HepG2 (cell line): ENCODE measurements around the gene CXCL10. TPM values are rescaled to one million over a fixed set of nuclear protein-coding genes. Genes with fewer than 3 reads are reported as not detected.

ENCODE experiments used
- ATAC-seq: fragments of 200-7000 bp; cut with Tn5 transposase; 3 replicates; pipeline ENCODE4 v1.9.1; 2020; ENCODE audit warnings: mild to moderate bottlenecking, moderate library complexity
- BruUV-seq: library from RNA; stranded (reverse); fragments of 400-500 nt; replicated peaks from 2 replicates; lab custom pipeline; 2021; lab: Mats Ljungman, UMichigan
- CTCF ChIA-PET: fragments of 300-600 bp; formaldehyde crosslinking; extraction: SDS; loops from one replicate; lab custom pipeline; 2021; ENCODE audit warnings: low total read pairs, inconsistent platforms, low intra/inter-chr PET ratio; lab: Yijun Ruan, JAX
- POLR2A ChIA-PET: fragments of 350-600 bp; sonication (Branson Sonifier 250); formaldehyde crosslinking; loops from one replicate; lab custom pipeline; 2020; ENCODE audit warnings: antibody characterized with exemption, inconsistent platforms; lab: Yijun Ruan, JAX
- DNase-seq: peaks from one replicate; pipeline ENCODE4 v3.0.0-alpha.2; 2015; ENCODE audit warnings: low spot score
- FAIRE-seq: peaks from 3 replicates; lab custom pipeline; 2011; peaks lifted over from hg19 to GRCh38; lab: Jason Lieb, UNC
- H2AFZ ChIP-seq: one replicate; pipeline ENCODE4 v1.6.1; 2011; ENCODE audit warnings: low read length, inconsistent platforms
- H3K27ac ChIP-seq: fragments of 300-600 bp; 3 replicates; pipeline ENCODE4 v1.8.0; 2011; ENCODE audit warnings: mixed run types, mild to moderate bottlenecking, mixed read lengths, low read length, inconsistent platforms; ENCODE audit not compliant: insufficient read depth; ENCODE audit errors: extremely low read length
- H3K27me3 ChIP-seq, 2 experiments: fragments of 200-600 bp in 1 of 2; 2 replicates in 1 of 2; 3 replicates in 1 of 2; pipeline versions ENCODE4 v1.6.0 to v1.8.0; 2011; ENCODE audit warnings: low read length in 2 of 2, mild to moderate bottlenecking in 2 of 2, moderate library complexity in 2 of 2, inconsistent platforms in 1 of 2; ENCODE audit not compliant: insufficient read depth in 2 of 2, control insufficient read depth in 1 of 2
- H3K36me3 ChIP-seq, 2 experiments: fragments of 200-600 bp in 1 of 2; replicated peaks in 1 of 2; 2 replicates in 1 of 2; 3 replicates in 1 of 2; pipeline versions ENCODE4 v1.5.1 to v1.8.0; 2011; ENCODE audit warnings: low read length in 2 of 2, inconsistent platforms in 1 of 2; ENCODE audit not compliant: insufficient read depth in 2 of 2, control insufficient read depth in 1 of 2
- H3K4me1 ChIP-seq: 2 replicates; pipeline ENCODE4 v1.5.1; 2012; ENCODE audit warnings: low read length, inconsistent platforms; ENCODE audit not compliant: insufficient read depth
- H3K4me2 ChIP-seq: 2 replicates; pipeline ENCODE4 v1.6.0; 2011; ENCODE audit warnings: low read depth, low read length, inconsistent platforms
- H3K4me3 ChIP-seq, 3 experiments: fragments of 200-600 bp in 1 of 3; sonication (generic), shearing (Covaris generic) in 1 of 3; replicated peaks in 1 of 3; 2 replicates each; pipeline ENCODE4 v1.5.1; 2011 to 2016; ENCODE audit warnings: low read length in 3 of 3, inconsistent platforms in 2 of 3, low read depth in 2 of 3, mild to moderate bottlenecking in 2 of 3, control low read depth in 1 of 3, mixed read lengths in 1 of 3; ENCODE audit not compliant: insufficient read depth in 1 of 3
- H3K79me2 ChIP-seq: one replicate; pipeline ENCODE4 v1.6.1; 2011; ENCODE audit warnings: low read length, inconsistent platforms; ENCODE audit not compliant: insufficient read depth
- H3K9ac ChIP-seq: 2 replicates; pipeline ENCODE4 v1.6.0; 2011; ENCODE audit warnings: mild to moderate bottlenecking, low read depth, low read length, inconsistent platforms; ENCODE audit not compliant: insufficient read depth
- H3K9me3 ChIP-seq: 2 replicates; pipeline ENCODE4 v1.5.1; 2012; ENCODE audit warnings: mild to moderate bottlenecking, low read length
- H4K20me1 ChIP-seq: 2 replicates; pipeline ENCODE4 v1.6.0; 2011; ENCODE audit warnings: inconsistent platforms, mild to moderate bottlenecking, low read length, moderate library complexity; ENCODE audit not compliant: insufficient read depth
- ATF6 ChIP-seq: sonication (generic); formaldehyde crosslinking; conservative IDR thresholded peaks from 2 replicates; pipeline ENCODE4 v1.4.0; 2020; ENCODE audit warnings: missing genetic modification reagents
- CSRNP2 ChIP-seq: sonication (generic); formaldehyde crosslinking; conservative IDR thresholded peaks from 2 replicates; pipeline ENCODE4 v1.8.0; 2022; ENCODE audit warnings: low read depth, missing genetic modification reagents
- DNMT3B ChIP-seq: conservative IDR thresholded peaks from 2 replicates; pipeline ENCODE4 v1.6.1; 2016; ENCODE audit warnings: missing biosample characterization, control low read depth
- FOXO4 ChIP-seq: sonication (generic); formaldehyde crosslinking; conservative IDR thresholded peaks from 2 replicates; pipeline ENCODE4 v1.8.1; 2023; ENCODE audit warnings: missing genetic modification reagents
- JUNB ChIP-seq: sonication (generic); formaldehyde crosslinking; IDR thresholded peaks from 2 replicates; pipeline ENCODE4 v1.8.0; 2022; ENCODE audit warnings: missing genetic modification reagents, mild to moderate bottlenecking, borderline replicate concordance
- MATR3 ChIP-seq: sonication (generic); formaldehyde crosslinking; IDR thresholded peaks from 2 replicates; pipeline ENCODE4 v1.4.0; 2020; ENCODE audit warnings: missing genetic modification reagents
- MIER2 ChIP-seq: IDR thresholded peaks from 2 replicates; pipeline ENCODE4 v1.6.1; 2016; ENCODE audit warnings: missing biosample characterization, missing genetic modification reagents
- NFRKB ChIP-seq: fragments of 450-650 bp; IDR thresholded peaks from 2 replicates; pipeline ENCODE4 v1.6.1; 2017
- SNAPC4 ChIP-seq: sonication (generic); formaldehyde crosslinking; IDR thresholded peaks from 2 replicates; pipeline ENCODE4 v1.4.0; 2020; ENCODE audit warnings: mild to moderate bottlenecking, missing genetic modification reagents
- ZNF558 ChIP-seq: sonication (generic); formaldehyde crosslinking; IDR thresholded peaks from 2 replicates; pipeline ENCODE4 v1.9.0; 2022; ENCODE audit warnings: mild to moderate bottlenecking, missing genetic modification reagents, borderline replicate concordance
- WGBS: methylation state at CpG from one replicate; pipeline ENCODE4 v1.1.6; 2017; ENCODE audit warnings: low lambda C conversion rate; 5-methylcytosine and 5-hydroxymethylcytosine counted together
- in situ Hi-C: cut with HindIII; loops from 2 replicates; pipeline ENCODE4 v1.10.0; 2017; ENCODE audit warnings: low pct_unique_long_range_greater_than_20kb; ENCODE audit not compliant: extremely low pct_ligation_motif_present
- intact Hi-C: fragments of 100-400 bp; cut with micrococcal nuclease; formaldehyde crosslinking; loops from one replicate; pipeline ENCODE4 v1.10.0; 2022; ENCODE audit not compliant: unreplicated experiment
- polyA plus RNA-seq, 8 experiments: library from polyadenylated mRNA; depleted of rRNA in 3 of 8; stranded (reverse) in 7 of 8; unstranded in 1 of 8; fragments of >200 nt; fragmentation: Illumina TruSeq in 4 of 8; extraction: Trizol in 4 of 8; gene quantifications; 2 replicates each; pipeline versions ENCODE4 v1.2.1 to v1.2.3, GENCODE V29; 2011 to 2016; ENCODE audit warnings: low read depth in 4 of 8, missing spikeins in 1 of 8, mixed read lengths in 1 of 8; ENCODE audit not compliant: insufficient read depth in 1 of 8
- total RNA-seq, 5 experiments: library from RNA; depleted of rRNA; stranded (reverse); fragments of >200 nt; fragmentation: Illumina TruSeq; extraction: Trizol; gene quantifications; 2 replicates each; pipeline ENCODE4 v1.2.3, GENCODE V29; 2016; ENCODE audit warnings: low read depth in 1 of 5

CXCL10 gene
- total and polyA plus RNA-seq, 2 of the 13 experiments (the other 11 are each of a cell fraction or from before 2014, with no cell fraction given), result not detected

- DNase-seq (no peak), FAIRE-seq (no peak), ATAC-seq (no peak)
- in situ Hi-C loops, result no loop called here
- Histone ChIP-seq H3K4me3 (no peak overlapping the region), H3K27ac (no peak overlapping the region), H3K4me2 (no peak overlapping the region), H3K36me3 (no peaks in the 10 kb centered on the region), H3K4me1 (no peaks in the 10 kb centered on the region), H3K27me3 (peaks cover 0 to 6% of the 10 kb centered on the region in 2 experiments; a peak in 1 of 5 replicates), H3K79me2 (no peaks in the 10 kb centered on the region), H2AFZ (no peak overlapping the region), H3K9me3 (no peaks in the 10 kb centered on the region), H3K9ac (no peak overlapping the region), H4K20me1 (no peaks in the 10 kb centered on the region)
- 0% methylated on average over 1 of the region's 1 CpG for WGBS
- POLR2A ChIA-PET, result no interaction called here
- CTCF ChIA-PET, result no interaction called here
- intact Hi-C loops, result no loop called here
- no TSS peak for BruUV-seq
- no peak for TF ChIP-seq ZNF558 (CRISPR knock-in tag)
- TF ChIP-seq ATF6 (CRISPR knock-in tag), result no peak
- no peak for TF ChIP-seq MATR3 (CRISPR knock-in tag)
- no peak for TF ChIP-seq JUNB (CRISPR knock-in tag)
- no peak for TF ChIP-seq FOXO4 (CRISPR knock-in tag)
- no peak for TF ChIP-seq SNAPC4 (CRISPR knock-in tag)
- no peak for TF ChIP-seq MIER2 (CRISPR knock-in tag)
- TF ChIP-seq NFRKB, result no peak
- no peak for TF ChIP-seq CSRNP2
- no peak for TF ChIP-seq DNMT3B
- TF ChIP-seq, all 625 proteins: peak for 0
These were observed 23.0 kb downstream of the CXCL10 start for GRCh38 chr4:76000279-76000678.
